Endodermal cell (in vitro differentiated cells): ENCODE measurements around the gene SLC45A2. TPM values are rescaled to one million over a fixed set of nuclear protein-coding genes. Genes with fewer than 3 reads are reported as not detected.

Experiments used
- DNase-seq: peaks from one replicate; pipeline ENCODE4 v3.0.0-alpha.2; 2017
- H3K27ac ChIP-seq: 2 replicates; pipeline ENCODE4 v1.5.1; 2013; ENCODE audit warnings: mild to moderate bottlenecking, low read depth, low read length, moderate library complexity
- H3K27me3 ChIP-seq: 2 replicates; pipeline ENCODE4 v1.6.1; 2013; ENCODE audit warnings: mild to moderate bottlenecking, low read length, moderate library complexity; ENCODE audit not compliant: insufficient read depth, control insufficient read depth, poor library complexity, severe bottlenecking
- H3K36me3 ChIP-seq: 2 replicates; pipeline ENCODE4 v1.7.0; 2013; ENCODE audit warnings: mild to moderate bottlenecking, low read length, moderate library complexity; ENCODE audit not compliant: control insufficient read depth, insufficient read depth
- H3K4me1 ChIP-seq: one replicate; pipeline ENCODE4 v1.7.0; 2013; ENCODE audit warnings: low read length; ENCODE audit not compliant: control insufficient read depth, insufficient read depth
- H3K4me3 ChIP-seq: 2 replicates; pipeline ENCODE4 v1.5.1; 2013; ENCODE audit warnings: mild to moderate bottlenecking, low read length, moderate library complexity
- H3K9ac ChIP-seq: 2 replicates; pipeline ENCODE4 v1.6.1; 2013; ENCODE audit warnings: mild to moderate bottlenecking, low read length, moderate library complexity; ENCODE audit not compliant: poor library complexity, severe bottlenecking; ENCODE audit errors: extremely low read depth
- H3K9me3 ChIP-seq: 2 replicates; pipeline ENCODE4 v1.6.1; 2013; ENCODE audit warnings: mild to moderate bottlenecking, low read length, moderate library complexity; ENCODE audit not compliant: control insufficient read depth
- H3K27ac Mint-ChIP-seq: 2 replicates; pipeline ENCODE4 v1.8.0; 2020; ENCODE audit warnings: mixed read lengths
- H3K27me3 Mint-ChIP-seq: 2 replicates; pipeline ENCODE4 v1.8.0; 2021; ENCODE audit warnings: mild to moderate bottlenecking, mixed read lengths; ENCODE audit not compliant: insufficient read depth
- H3K36me3 Mint-ChIP-seq: 2 replicates; pipeline ENCODE4 v1.8.0; 2020; ENCODE audit warnings: low read depth, mixed read lengths
- H3K4me1 Mint-ChIP-seq: 2 replicates; pipeline ENCODE4 v1.8.0; 2020; ENCODE audit warnings: mixed read lengths
- H3K4me3 Mint-ChIP-seq: 2 replicates; pipeline ENCODE4 v1.8.0; 2020; ENCODE audit warnings: mild to moderate bottlenecking, moderate library complexity, mixed read lengths
- H3K9me3 Mint-ChIP-seq: 2 replicates; pipeline ENCODE4 v1.8.0; 2020; ENCODE audit warnings: mild to moderate bottlenecking, mixed read lengths
- WGBS, 2 experiments: methylation state at CpG; one replicate each; pipeline versions ENCODE4 v1.1.5 to v1.1.7; 2013; ENCODE audit warnings: missing lambda C conversion rate in 2 of 2, mixed read lengths in 1 of 2; ENCODE audit not compliant: insufficient coverage in 1 of 2, insufficient read length in 1 of 2; 5-methylcytosine and 5-hydroxymethylcytosine counted together
- total RNA-seq, 2 donors: library from RNA; stranded (reverse); fragmentation: NEBNext Ultra II Directional in 1 of 2; extraction: Animal tissue kit (Norgen Biotek cat#: 25700) in 1 of 2; gene quantifications; 2 replicates in 1 of 2; 3 replicates in 1 of 2; pipeline ENCODE4 v1.2.1, GENCODE V29; 2021
- TF ChIP-seq, protein P1 (sequence below): fragments of 200-600 bp; sonication (generic); conservative IDR thresholded peaks from 2 replicates; pipeline ENCODE4 v1.5.0; 2021; ENCODE audit warnings: antibody characterized with exemption, mild to moderate bottlenecking

SLC45A2 gene
- total RNA-seq, 2 donors from 2014 or later: 0.20 TPM; not detected in 1

DNA sequence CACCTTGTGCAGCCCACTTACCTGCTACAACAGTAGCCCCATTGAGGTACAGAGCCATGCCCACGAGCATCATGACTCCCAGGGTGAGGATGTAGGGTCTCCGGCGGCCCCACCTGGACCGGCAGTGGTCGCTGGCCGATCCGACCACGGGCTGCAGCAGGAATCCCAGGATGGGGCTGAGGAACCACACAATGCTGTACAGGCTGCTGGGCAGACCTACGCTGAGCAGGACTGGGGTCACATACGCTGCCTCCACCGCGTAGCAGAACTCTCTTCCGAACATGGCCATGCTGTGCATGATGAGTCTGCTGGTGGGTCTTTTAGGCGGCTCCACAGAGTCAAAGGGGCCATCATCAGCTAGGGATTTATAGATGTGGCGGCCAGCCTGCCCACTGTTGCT lies 315 bp downstream of the SLC45A2 start:
- WGBS, 2 experiments: 95 to 100% methylated on average over 2 to 15 of the region's 15 CpGs
- no peaks in the 10 kb centered on the region for H3K4me1 Mint-ChIP-seq

DNA sequence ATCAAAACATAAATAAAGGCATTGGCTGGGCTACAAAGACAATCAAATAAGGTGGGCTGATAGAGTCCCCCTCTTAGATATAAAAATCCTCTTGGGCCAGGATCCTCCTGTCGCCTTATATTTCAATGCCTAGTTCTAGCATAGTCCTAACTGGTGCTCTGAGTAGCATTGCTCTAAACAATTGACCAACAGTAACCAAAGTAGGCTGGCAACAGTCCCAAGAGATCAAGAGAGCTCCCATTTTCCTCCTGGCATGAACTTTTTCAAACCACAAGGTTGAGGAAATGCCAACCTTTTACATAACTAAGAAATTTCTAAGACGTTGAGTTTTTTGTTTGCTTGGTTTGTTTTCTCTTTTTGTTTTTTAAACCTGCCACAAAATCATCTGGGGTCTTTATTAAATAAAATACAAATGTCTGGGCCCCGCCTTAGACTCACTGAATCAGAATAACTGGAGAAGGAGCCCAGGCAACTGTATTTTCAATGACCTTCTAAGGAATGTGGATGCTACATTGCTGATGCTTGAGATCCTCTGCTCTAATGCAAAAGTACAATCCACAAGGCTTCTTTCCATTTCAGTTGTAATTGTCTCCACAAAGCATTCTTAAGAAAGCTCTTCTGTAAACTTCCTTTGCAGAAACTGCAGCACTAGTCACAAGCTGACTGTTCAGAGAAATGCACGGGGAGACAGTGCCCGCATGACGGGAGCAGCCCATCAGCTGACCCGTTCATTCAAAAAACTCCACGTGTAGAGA lies 2.9 kb downstream of the SLC45A2 start:
- Mint-ChIP-seq H3K27ac (no peak overlapping the region), H3K4me1 (no peaks in the 10 kb centered on the region)
- WGBS, 2 experiments: 91 to 98% methylated on average over 6 to 8 of the region's 8 CpGs

More for the DNA sequence above, 315 bp downstream of the SLC45A2 start:
- H3K9ac ChIP-seq: no peak overlapping the region
- H3K36me3 ChIP-seq: peaks cover 15% of the 10 kb centered on the region
- no peak overlapping the region for H3K4me3 ChIP-seq
- Mint-ChIP-seq H3K36me3 (peaks cover 21% of the 10 kb centered on the region), H3K4me3 (no peak overlapping the region), H3K27me3 (no peaks in the 10 kb centered on the region), H3K9me3 (no peaks in the 10 kb centered on the region), H3K27ac (no peak overlapping the region)
- H3K27ac ChIP-seq: no peak overlapping the region
- H3K27me3 ChIP-seq: no peaks in the 10 kb centered on the region
- no peak for DNase-seq
- H3K4me1 ChIP-seq: no peaks in the 10 kb centered on the region
- peaks cover 19% of the 10 kb centered on the region for H3K9me3 ChIP-seq
- TF ChIP-seq, protein P1, sequence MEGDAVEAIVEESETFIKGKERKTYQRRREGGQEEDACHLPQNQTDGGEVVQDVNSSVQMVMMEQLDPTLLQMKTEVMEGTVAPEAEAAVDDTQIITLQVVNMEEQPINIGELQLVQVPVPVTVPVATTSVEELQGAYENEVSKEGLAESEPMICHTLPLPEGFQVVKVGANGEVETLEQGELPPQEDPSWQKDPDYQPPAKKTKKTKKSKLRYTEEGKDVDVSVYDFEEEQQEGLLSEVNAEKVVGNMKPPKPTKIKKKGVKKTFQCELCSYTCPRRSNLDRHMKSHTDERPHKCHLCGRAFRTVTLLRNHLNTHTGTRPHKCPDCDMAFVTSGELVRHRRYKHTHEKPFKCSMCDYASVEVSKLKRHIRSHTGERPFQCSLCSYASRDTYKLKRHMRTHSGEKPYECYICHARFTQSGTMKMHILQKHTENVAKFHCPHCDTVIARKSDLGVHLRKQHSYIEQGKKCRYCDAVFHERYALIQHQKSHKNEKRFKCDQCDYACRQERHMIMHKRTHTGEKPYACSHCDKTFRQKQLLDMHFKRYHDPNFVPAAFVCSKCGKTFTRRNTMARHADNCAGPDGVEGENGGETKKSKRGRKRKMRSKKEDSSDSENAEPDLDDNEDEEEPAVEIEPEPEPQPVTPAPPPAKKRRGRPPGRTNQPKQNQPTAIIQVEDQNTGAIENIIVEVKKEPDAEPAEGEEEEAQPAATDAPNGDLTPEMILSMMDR: no peak

DNA sequence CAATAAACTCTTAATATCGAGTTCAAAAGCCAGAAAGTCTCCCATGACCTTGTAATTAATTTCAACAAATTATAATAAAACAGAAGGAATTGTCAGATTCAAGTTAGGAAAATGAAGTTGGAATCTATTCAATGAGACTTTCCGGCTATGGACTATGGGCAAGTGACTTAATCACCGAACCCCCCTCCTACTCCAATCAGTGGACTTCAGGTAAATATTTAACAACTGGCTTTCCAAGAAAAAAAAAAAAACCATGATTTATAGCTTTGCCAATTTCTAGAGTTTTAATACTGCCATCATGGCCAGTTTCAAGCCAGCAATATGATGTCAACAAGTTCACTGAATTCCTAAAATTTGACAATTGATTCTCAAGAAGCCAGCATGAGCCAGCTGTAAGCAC lies 4.5 kb downstream of the SLC45A2 start:
- Histone ChIP-seq H3K27ac (no peak overlapping the region), H3K36me3 (no peaks in the 10 kb centered on the region), H3K4me3 (no peak overlapping the region), H3K9ac (no peak overlapping the region), H3K4me1 (no peaks in the 10 kb centered on the region), H3K27me3 (no peaks in the 10 kb centered on the region), H3K9me3 (peaks cover 2% of the 10 kb centered on the region)
- DNase-seq: no peak
- H3K4me1 Mint-ChIP-seq: peaks cover 8% of the 10 kb centered on the region
- 95 to 100% methylated on average over 2 to 3 of the region's 3 CpGs for WGBS, 2 experiments
- H3K9me3 Mint-ChIP-seq: no peaks in the 10 kb centered on the region
- TF ChIP-seq, protein P1: no peak
- no peak overlapping the region for H3K27ac Mint-ChIP-seq
- no peaks in the 10 kb centered on the region for H3K27me3 Mint-ChIP-seq
- H3K4me3 Mint-ChIP-seq: no peak overlapping the region
- H3K36me3 Mint-ChIP-seq: no peaks in the 10 kb centered on the region

More for the DNA sequence above, 2.9 kb downstream of the SLC45A2 start:
- Histone ChIP-seq H3K27me3 (no peaks in the 10 kb centered on the region), H3K9me3 (peaks cover 11% of the 10 kb centered on the region), H3K9ac (no peak overlapping the region), H3K36me3 (no peaks in the 10 kb centered on the region), H3K4me3 (no peak overlapping the region), H3K27ac (no peak overlapping the region), H3K4me1 (no peaks in the 10 kb centered on the region)
- Mint-ChIP-seq H3K36me3 (no peaks in the 10 kb centered on the region), H3K9me3 (no peaks in the 10 kb centered on the region), H3K27me3 (no peaks in the 10 kb centered on the region), H3K4me3 (no peak overlapping the region)
- DNase-seq: no peak
- TF ChIP-seq, protein P1: no peak
